Femur (tissue), 1 donor: ENCODE data around the gene SEMA6A.
"Not testable (repeated sequence)": the region's sequence is repeated elsewhere in the genome, so short reads cannot be mapped to it uniquely, and the experiment has no call there.

ENCODE experiments used
- DNase-seq: peaks from one replicate; pipeline ENCODE4 v3.0.0-alpha.2; 2017

The SEMA6A gene

DNA sequence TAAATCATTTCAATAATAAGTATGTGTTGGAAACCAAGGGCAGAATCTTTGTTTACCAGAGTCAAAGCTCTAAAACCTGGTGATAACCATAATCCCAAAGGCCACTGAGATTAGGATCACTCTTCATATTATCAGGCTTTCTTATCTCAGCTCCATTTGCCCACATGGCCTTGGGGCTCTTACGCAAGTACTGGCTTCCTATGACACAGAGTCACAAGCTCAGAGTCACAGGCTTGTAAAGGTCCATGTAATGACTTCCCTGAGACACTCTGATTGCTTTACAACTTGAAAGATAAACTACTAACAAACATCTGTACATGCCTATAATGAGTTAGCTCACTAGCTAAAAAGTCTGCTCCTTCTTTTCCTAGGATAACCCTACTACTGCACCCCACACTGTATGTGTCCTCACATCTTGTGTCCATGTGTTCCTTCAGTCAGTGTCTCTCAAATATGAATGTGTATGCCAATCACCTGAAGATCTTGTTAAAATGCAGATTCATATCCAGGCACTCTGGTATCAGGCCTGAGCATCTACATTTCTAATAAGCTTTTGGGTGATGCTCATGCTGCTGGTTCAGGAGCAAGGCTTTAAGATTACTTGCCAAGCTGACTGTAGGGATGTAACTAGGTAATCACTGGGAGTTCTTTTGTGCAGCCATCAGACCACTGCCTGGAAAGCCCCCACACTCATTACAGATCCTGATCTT lies 28.4 kb downstream of the SEMA6A start:
- no peak for DNase-seq

DNA sequence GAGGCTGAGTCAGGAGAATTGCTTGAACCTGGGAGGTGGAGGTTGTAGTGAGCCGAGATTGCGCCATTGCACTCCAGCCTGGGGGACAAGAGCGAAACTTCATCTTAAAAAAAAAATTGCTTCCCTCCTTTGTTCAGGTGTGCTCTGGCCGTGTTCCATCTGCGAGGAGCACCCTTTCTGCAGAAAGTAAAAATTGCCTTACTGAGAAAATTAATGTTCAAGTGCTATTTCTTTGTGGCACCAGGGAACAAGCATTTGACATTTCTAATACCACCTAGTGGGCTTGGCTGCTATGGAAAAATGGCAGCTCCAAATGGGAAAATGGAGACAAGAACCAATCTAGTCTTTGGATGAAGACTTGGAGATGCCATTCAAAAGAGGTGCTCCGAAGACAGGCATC lies 29.2 kb downstream of the SEMA6A start:
- not testable (repeated sequence) for DNase-seq

DNA sequence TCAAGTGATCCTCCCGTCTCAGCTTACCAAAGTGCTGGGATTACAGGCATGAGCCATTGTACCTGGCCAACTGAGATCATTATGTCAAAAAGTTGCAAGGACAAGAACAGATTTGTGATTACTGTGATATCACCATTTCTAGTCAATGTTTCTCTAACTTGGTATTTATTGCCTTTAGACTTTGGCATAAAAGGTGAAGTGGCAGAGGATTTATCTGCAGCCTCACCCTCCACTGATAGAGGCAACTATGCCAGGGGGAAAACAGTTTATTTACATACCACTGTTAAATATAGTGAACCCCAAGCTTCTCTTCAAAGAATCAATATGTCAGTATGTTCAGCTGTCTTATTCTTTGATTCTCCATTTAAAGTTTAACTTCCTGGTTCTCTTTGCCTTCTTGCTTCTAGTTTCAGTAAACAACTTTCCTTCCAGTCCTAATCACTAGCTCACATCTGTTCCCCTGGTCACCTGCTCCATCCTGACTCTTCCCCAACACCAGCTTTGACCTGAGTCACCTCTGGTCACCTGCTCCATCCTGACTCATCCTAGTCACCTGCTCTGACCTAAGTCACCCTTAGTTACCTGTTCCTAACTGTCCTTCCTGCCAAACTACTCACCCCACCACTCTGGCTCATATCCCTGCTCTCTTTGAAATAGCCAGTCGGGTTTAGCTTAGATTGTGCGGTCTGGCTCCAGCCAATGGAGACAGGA lies 29.9 kb downstream of the SEMA6A start:
- no peak for DNase-seq

DNA sequence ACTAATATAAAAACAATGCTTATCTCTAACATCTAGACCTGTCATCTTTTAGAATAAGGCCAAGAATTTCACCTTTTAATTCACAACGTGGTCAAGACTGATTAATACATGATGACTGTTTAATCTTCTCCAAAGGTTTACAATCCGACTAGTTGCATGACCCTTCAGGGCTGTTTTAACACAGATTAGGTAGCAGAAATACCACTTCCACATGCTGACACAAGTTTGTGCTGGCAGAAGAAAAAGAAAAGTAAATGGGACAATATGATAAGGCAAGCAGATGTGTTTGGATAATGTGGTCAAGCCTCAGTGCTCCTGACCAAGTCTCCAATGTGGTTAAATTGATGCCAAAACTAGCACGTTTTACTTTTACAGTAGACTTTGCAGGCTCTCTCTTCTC lies 31.1 kb downstream of the SEMA6A start:
- DNase-seq, result no peak

DNA sequence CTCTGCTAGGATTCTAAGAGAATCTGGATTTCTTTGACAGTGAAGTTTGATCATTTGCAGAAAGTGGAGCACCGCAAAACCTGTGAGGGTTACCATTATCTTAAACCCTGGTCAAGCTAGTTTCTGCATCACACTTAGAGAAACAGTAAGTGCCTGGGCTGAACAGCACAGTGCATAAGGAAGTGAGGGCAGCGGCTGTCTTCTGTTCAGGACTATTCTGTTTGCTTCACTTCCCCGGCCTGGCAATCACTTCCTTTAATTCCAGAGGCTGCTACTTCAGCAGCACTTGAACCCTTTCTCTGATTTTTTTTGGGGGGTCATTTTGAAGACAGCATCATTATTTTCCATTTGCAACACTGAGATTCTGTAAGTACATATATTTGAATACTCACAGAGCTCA lies 32.0 kb downstream of the SEMA6A start:
- DNase-seq, result no peak

DNA sequence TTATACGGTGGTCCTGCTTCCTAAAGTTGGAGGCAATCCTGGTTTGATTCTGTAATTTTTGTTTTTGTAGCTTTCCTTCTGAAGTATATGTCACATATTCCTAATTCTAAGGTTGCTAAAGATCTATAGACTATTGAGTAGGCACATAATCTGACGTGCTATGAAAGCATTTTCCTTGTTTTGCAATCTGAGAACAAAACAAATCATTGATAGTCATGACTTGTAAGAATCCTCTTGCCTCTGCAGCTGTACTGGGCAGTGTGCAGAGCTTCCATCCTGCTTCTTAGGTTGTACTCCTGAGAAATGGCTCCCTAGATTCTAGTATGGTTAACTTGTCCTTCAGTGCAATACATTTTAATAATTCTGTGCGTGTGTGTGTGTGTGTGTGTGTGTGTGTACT lies 35.4 kb downstream of the SEMA6A start:
- DNase-seq, result no peak

DNA sequence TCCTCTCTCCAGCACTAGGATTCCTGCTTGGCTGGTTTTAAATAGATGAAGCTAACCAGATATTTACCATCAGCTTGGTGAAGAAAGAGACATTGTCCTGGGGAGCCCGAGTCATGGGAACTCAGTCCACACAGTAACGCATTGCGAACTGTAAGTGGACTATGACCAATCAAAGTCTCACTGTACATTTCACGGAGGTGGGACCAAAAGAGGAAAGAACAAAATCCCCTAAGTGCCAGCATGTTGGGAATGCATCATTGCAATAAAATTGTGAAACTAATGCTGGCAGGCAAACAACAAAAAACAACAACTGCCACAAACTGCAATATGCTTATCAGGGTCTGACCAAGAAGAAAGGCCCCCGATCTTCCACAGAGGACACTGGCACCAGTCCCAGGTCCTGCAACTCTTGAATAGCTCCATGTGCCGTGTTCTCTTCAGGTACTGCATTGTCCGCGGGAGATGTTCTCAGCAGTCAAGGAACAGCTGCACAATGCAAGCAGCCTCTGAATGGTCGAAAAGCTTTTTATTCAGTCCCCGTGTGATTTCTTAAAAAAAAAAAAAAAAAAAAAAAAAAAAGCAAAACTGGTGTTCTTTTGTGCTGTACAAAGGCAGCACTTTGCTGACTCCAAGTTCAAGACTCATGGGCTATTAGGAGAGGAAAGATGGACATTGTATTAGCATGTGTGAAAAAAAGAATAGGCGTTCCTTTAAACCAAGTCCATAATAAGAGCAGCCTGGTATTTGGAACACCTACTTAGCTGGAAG lies 38.1 kb downstream of the SEMA6A start:
- peak; percentile 29 for DNase-seq

DNA sequence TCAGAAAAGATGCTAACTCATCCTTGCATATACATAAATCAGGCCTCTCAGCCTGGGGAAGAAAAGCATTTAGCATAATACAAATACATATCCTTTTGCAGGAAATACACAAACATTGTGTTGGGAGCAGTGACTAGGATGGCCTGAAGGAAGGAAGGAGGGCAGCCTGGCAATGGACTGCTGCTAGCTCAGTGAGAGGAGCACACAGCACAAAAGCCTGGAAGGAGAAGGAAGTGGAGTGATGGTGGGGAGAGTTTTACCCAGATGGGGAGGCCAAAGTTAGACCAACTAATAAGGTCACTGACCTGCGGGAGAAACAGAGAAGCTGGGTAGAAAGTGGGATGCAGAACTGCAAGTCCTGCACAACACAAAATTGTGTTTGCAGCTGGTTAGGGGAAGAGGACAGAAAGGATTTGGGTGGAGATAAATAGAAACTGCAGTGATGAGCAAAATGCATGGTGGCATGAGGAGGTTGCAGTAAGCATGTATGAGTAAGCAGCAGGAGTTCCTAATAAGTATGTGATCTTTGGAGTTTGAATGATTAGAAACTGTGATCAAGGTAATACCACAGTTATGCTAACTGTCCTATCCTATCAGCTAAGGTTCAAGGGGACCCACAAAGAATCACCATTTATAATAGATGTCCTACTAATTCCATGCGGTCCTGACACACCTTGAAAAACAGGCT lies 39.5 kb downstream of the SEMA6A start:
- no peak for DNase-seq

DNA sequence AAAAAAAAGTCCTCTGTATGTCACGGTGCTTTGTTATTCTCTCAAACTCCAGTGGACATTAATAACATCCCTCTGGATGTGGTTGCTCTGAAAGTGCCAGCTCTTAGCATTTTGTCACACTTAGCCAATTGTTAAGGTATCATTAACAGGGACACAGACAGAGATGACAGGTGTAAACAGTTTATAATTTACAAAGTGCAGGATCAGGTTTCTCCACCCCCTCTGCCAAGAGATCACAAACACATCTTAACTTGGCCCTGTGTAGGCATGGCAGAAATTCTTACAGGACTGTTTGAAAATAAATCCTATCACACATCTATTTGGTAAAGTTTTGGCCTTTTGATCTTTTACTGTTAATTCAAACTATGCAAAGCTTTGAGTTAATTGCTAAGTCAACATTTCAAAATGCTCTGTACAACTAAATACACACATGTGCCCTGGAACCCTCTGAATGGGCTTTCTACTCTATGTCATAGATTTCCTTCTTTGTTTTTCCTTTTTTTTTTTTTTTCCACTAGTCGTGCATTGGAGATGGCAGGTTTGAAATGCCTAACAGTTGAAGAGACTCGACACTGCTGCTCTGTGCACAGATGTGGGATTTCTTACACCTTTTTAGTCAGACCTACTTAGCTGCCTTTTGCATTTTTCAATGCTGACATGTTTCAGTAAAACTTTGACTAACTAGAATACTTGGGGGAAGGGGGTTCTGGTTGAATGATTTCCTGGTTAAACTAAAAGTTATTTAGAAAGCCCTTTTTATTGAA lies 41.7 kb downstream of the SEMA6A start:
- no peak for DNase-seq

DNA sequence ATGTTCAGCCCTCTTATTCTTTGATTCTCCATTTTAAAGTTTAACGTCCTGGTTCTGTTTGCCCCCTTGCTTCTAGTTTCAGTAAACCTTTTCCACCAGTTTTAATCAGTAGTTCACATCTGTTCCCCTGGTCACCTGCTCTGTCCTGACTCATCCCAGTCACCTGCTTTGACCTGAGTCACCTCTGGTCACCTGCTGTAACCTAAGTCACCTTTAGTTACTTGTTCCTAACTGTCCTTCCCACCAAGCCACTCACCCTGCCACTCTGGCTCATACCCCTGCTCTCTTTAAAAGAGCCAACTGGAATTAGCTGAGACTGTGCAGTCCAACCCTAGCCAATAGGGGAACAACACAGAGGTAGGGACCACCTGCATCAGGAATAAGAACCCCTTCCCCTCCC lies 43.0 kb downstream of the SEMA6A start:
- no peak for DNase-seq

DNA sequence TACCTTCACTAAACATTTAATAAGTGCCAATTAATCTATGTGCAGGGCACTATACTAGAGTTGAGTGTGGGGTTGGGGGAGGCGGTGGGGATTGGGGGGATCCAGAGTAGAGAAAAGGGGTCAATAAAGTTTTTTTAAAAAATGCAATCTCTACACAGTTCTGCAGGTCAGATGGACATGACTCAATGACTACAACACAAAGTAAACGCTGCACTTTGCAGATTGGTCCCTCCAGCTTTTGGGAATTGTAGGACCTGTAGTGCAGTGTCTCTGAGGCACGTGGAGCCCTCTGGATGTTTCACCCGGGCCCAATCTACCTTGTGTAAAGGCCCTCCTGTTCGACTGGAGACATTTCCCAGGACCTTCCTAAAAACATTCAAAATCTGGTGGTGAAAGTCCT lies 43.5 kb downstream of the SEMA6A start:
- DNase-seq, result no peak

DNA sequence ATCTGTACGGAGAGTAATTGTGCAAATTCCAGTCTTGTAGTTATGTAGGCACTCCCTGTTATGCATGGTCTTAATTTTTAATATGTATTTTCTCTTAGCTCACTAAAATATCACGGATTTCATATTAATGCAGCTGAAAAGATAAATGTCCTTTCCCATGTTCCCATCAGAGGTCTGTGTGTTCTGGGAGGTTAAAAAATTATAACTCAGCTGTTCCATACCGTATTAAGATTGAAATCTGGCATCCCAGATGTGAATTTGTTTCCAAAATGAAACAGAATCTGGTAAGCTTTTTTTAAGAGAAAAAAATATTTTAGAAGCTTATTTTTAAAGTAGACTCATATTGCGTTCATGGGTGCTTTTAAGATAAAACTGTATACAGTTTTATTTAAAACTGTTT lies 44.3 kb downstream of the SEMA6A start:
- no peak for DNase-seq

DNA sequence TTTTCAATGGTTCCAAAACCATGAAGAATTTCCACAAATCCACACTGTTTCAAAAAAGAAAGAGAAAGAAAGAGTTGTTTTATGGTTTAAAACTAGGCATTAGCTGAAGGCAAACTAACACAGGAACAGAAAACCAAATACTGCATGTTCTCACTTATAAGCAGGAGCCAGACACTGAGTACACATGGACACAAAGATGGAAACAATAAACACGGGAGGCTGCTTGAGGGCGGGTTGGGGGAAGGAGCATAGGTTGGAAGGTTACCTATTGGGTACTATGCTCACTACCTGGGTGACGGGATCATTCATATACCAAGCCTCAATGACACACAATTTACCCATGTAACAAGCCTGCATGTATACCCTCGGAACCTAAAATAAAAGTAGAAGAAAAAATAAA lies 45.0 kb downstream of the SEMA6A start:
- no peak for DNase-seq

DNA sequence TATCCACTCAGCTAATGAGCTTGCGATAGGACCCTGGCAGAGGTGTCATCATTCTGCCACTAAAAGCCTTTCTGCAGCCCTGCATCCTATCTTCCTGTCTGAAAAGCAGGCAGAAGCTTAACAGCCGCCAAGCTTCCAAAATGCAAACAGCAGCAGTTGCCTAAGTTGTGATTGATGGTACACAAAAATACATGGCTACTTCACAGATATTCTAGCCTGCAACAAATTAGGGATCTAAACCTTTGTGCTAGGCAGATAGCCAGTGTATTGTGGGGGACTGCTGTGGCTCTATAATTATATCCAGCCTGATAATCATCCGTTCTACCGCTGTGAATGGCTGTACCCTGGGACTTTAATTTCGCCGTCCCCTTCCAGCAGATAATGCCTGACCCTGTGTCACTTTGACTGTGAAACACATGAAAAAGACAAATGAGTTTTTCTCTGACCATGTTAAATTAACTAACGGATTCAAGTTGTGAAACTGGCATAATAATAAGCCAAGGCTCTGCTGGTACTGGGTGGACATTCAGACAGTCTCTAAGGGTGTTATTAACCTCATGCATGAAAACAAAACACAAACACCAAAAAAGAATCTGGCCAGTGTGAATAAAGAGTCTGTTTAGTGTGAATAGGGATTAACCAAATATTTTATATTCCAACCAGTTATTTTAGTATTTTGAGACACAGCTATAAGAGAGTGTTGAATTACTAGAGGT lies 45.9 kb downstream of the SEMA6A start:
- no peak for DNase-seq

DNA sequence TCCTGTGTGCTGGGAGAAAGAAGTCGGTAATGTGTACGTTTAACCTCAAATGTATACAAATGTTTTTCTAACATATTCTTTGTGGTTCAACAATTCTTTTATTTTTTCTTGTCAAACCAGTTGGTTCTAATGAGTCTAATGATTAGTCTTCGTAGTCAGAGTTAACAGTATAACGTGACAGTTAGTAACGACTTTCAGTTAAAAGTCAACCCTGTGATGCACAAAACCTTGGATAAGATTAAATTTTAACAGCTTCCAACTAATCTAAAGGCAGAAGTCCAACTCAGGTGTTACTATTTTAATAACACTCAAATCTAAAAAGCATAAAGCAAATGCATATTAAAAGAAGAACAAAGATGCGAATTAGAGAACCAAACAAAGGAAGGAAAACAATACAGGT lies 47.0 kb downstream of the SEMA6A start:
- DNase-seq, result no peak

DNA sequence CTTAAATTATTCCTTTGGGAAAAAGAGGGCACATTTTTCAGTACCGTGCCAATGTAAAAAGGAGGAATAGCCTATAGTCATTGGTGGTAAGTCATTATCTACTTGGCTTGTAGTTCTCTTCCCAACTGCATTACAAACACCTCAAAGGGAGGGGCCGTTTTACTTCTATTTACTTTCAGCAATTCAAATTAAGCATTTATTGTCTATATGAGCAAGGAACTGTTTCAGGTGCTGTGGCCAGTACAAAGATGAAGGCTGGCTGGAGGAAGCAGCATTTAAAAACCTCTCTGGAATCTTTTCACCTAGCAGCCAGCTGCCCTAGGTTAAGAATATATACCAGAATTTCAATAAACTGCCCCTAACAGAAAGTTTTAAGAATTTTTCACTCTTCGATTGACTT lies 48.9 kb downstream of the SEMA6A start:
- no peak for DNase-seq

DNA sequence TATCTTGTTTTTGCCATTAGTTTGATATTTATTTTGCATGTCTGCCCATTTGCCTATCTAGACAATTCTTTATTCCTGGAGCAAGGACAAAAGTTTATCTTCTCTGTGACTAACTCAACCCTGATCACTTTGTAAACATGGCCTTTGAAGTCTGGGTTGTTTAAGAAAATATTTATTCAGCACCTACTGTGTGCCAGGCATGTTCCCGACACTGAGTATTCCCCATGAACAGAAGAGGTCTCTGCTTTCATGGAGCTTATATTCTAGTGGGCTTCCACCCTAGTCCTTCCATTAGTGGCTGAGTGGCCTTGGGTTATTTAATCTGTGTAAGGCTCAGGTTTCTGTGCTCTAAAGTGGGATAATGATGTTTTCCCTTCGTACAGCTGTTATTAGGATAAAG lies 49.7 kb downstream of the SEMA6A start:
- no peak for DNase-seq

DNA sequence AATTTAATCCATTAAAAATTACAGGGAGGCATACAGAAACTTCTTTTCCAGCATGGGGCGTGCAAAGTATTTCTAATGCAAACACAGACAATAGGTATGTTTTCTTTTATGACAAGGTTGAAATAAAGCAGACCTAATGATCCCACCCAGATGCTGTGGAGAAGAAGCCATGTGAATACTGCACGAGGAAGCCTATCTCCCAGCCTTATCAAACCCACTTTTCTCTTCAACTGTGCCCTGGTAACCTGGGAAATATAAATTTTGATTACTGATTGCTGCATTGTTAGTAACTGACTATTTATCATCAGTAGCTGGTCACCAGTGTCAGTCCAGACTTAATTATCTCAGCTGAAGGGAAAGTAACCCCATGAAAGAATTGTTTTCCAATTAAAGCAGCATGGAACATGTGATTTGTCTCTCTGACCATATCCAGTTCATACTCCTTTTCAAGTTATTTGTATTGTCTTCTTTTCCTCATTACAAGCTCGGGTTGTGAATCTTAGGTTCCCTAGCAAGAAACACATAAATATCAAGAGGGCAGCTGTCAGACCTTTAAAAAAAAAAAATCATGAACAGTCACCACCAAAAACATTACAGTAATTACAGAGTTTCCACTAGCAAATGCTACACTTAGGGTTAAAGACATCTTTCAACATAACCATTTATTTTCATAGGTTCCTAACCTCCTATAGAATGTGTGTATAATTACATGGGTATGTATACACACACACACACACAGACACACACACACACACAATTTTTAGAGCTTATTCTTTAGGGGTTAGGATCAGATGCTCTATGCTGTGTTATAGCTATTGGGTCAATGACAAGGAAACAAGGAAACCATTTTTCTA lies 50.3 kb downstream of the SEMA6A start:
- no peak for DNase-seq

DNA sequence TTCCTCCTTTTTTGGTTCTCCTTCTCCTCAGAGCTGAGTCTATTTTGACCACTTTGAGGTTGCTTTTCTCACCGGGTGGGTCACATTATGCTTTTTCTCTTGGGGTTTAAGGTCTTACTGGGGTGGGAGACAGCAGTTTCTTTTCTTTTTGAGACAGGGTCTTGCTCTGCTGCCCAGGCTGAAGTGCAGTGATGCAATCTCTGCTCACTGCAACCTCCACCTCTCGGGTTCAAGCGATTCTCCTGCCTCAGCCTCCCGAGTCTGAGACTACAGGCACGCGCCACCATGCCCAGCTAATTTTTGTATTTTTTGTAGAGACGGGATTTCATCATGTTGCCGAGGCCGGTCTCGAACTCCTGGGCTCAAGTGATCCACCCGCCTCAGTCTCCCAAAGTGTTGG lies 51.4 kb downstream of the SEMA6A start:
- DNase-seq, result not testable (repeated sequence)

DNA sequence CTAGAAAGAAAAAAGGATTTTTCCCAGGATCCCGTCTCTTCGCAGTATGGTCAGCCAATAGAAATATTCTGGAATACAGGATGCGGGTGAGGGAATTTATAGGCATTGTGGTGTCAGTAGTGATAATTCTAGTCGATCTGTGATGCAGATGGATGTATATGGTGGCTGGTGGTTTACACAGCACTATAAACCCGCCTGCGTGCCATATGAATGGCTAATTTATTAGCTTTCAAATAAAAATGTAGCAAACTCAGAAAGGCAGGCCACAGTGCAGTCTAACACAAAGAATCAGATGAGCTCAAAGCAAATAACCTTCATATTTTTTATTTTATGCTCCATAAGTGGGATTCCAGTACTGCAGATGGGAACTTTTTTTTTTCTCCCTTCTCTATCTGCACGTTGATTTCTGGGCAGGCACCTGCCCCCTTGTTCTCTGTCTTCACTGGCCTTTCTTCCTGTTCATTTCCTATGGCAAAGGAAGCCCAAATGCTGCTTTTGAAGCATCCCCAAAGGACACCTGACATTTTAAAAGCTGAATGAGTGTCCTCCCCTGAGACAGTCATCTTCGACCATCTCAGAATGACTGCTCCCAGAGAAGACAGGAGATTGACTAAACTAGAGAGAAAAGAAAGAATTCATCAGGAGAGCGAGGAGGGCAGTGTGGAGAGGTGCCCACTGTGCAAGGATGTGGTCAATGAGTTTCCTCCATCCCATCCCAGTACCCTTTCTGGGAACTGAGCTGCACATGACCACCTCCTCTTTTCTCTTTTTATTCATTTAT lies 52.1 kb downstream of the SEMA6A start:
- no peak for DNase-seq
